Progenitor cell of endocrine pancreas (in vitro differentiated cells): ENCODE results near the gene PARD3. TPM values are rescaled to one million over a fixed set of nuclear protein-coding genes. Genes with fewer than 3 reads are reported as not detected.

Source experiments
- DNase-seq: peaks from one replicate; pipeline ENCODE4 v3.0.0; 2021; ENCODE audit warnings: low spot score; ENCODE audit not compliant: unreplicated experiment
- H3K27ac Mint-ChIP-seq: 2 replicates; pipeline ENCODE4 v1.8.0; 2021; ENCODE audit warnings: mild to moderate bottlenecking, moderate library complexity, mixed read lengths
- H3K27me3 Mint-ChIP-seq: 2 replicates; pipeline ENCODE4 v1.8.0; 2021; ENCODE audit warnings: mixed read lengths
- H3K36me3 Mint-ChIP-seq: 2 replicates; pipeline ENCODE4 v1.8.0; 2022; ENCODE audit warnings: mixed read lengths; ENCODE audit not compliant: insufficient read depth
- H3K4me1 Mint-ChIP-seq: 2 replicates; pipeline ENCODE4 v1.8.0; 2021; ENCODE audit warnings: low read depth, mixed read lengths
- H3K4me3 Mint-ChIP-seq: 2 replicates; pipeline ENCODE4 v1.8.0; 2021; ENCODE audit warnings: low read depth, mild to moderate bottlenecking, moderate library complexity, mixed read lengths
- H3K9me3 Mint-ChIP-seq: 2 replicates; pipeline ENCODE4 v1.8.0; 2021; ENCODE audit warnings: low read depth, mixed read lengths
- CTCF ChIP-seq: fragments of 200-600 bp; sonication (generic); IDR thresholded peaks from one replicate; pipeline ENCODE4 v1.5.0; 2021; ENCODE audit warnings: antibody characterized with exemption, mild to moderate bottlenecking; ENCODE audit not compliant: unreplicated experiment
- long read RNA-seq: library from polyadenylated mRNA; unstranded; transcript quantifications from one replicate; pipeline ENCODE4 v2.0.0, GENCODE V29; 2020
- total RNA-seq: library from RNA; stranded (reverse); gene quantifications from 2 replicates; pipeline ENCODE4 v1.2.1, GENCODE V29; 2021

The PARD3 gene
- 78.7 and 85.3 TPM in 2 replicates for total RNA-seq
- long read RNA-seq, full-length matches to known transcripts: 1 of 83 reads
- long read RNA-seq, partial matches to known transcripts: 37 of 83 reads
- long read RNA-seq, other reads (novel, unspliced or antisense): 45 of 83 reads

- H3K27ac Mint-ChIP-seq: peak within 1 kb of the TSS; percentile 97
- H3K4me1 Mint-ChIP-seq: peaks cover 34% of the 10 kb centered on the region
- H3K27me3 Mint-ChIP-seq: peaks cover 4% of the 10 kb centered on the region
- DNase-seq: peak; percentile 59
- TF ChIP-seq CTCF: no peak
- H3K4me3 Mint-ChIP-seq: peak within 1 kb of the TSS; percentile 87
- no peaks in the 10 kb centered on the region for H3K9me3 Mint-ChIP-seq
- H3K36me3 Mint-ChIP-seq: no peaks in the 10 kb centered on the region
Observed at GRCh38 chr10:34815185-34816084, at the start of gene PARD3. TSS of gene PARD3 (minus strand) at chr10:34815296. CDS start at chr10:34814995, 301 bp downstream.

GRCh38 chr10:34864149-34865067, 49.3 kb upstream of the PARD3 start:
- no peak for DNase-seq

GRCh38 chr10:34862892-34863291, 47.8 kb upstream of the PARD3 start:
- Mint-ChIP-seq H3K4me3 (peak overlapping the region; percentile 5), H3K27me3 (peaks cover 9% of the 10 kb centered on the region), H3K9me3 (no peaks in the 10 kb centered on the region), H3K36me3 (no peaks in the 10 kb centered on the region), H3K27ac (peak overlapping the region; percentile 18), H3K4me1 (peaks cover 27% of the 10 kb centered on the region)
- no peak for DNase-seq
- TF ChIP-seq CTCF: no peak

More at GRCh38 chr10:34864149-34865067, 49.3 kb upstream of the PARD3 start:
- no peaks in the 10 kb centered on the region for H3K9me3 Mint-ChIP-seq
- no peak overlapping the region for H3K27ac Mint-ChIP-seq
- no peak overlapping the region for H3K4me3 Mint-ChIP-seq
- no peaks in the 10 kb centered on the region for H3K36me3 Mint-ChIP-seq
- H3K4me1 Mint-ChIP-seq: peaks cover 24% of the 10 kb centered on the region
- H3K27me3 Mint-ChIP-seq: peaks cover 10% of the 10 kb centered on the region
- TF ChIP-seq CTCF: no peak

GRCh38 chr10:34861293-34862021, 46.4 kb upstream of the PARD3 start:
- Mint-ChIP-seq H3K27me3 (peaks cover 13% of the 10 kb centered on the region), H3K27ac (no peak overlapping the region), H3K9me3 (no peaks in the 10 kb centered on the region), H3K36me3 (no peaks in the 10 kb centered on the region), H3K4me1 (peaks cover 29% of the 10 kb centered on the region), H3K4me3 (no peak overlapping the region)
- TF ChIP-seq CTCF: no peak
- no peak for DNase-seq
